GM18517 (cell line): ENCODE data around the gene TTLL3.
"Not testable (repeated sequence)": the region's sequence is repeated elsewhere in the genome, so short reads cannot be mapped to it uniquely, and the experiment has no call there.

ENCODE experiments used
- ATAC-seq: cut with Tn5 transposase; IDR thresholded peaks from one replicate; pipeline ENCODE4 v1.9.1; 2021; ENCODE audit warnings: mild to moderate bottlenecking, moderate library complexity; ENCODE audit not compliant: unreplicated experiment

Gene TTLL3

DNA sequence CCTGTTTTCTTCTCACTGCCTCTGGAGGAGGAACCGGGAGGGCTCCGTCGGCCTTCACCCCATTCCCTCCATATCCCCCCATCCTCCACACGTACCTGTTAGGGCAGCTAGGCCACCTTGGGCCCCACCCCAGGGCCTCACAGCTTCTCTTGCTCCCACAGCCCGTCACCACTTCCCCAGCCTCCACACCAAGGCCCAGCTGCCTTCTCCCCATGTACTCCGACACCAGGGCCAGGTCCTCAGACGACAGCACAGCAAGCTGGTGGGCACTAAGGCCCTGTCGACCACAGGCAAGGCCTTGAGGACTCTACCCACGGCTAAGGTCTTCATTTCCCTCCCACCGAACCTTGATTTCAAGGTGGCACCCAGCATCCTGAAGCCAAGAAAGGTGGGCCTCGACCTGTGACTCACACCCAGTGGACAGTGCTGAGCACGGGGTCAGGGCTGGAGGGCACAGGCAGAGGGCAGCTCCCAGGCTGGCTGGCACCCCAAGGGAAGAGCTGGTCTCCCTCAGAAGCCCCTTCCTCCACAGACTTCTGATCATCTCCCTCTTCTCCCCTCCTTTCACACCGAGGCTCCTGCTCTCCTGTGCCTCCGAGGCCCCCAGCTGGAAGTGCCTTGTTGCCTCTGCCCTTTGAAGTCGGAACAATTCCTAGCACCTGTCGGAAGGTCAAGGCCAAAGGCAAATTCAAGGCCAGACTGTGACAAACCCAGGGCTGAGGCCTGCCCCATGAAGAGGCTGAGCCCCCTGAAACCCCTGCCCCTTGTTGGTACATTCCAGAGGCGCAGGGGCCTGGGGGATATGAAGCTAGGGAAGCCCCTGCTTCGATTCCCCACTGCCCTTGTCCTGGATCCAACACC lies 24.7 kb downstream of the TTLL3 start:
- no peak for ATAC-seq

GRCh38 chr3:9837701-9838582 lies 27.9 kb downstream of the TTLL3 start:
- ATAC-seq: no peak

DNA sequence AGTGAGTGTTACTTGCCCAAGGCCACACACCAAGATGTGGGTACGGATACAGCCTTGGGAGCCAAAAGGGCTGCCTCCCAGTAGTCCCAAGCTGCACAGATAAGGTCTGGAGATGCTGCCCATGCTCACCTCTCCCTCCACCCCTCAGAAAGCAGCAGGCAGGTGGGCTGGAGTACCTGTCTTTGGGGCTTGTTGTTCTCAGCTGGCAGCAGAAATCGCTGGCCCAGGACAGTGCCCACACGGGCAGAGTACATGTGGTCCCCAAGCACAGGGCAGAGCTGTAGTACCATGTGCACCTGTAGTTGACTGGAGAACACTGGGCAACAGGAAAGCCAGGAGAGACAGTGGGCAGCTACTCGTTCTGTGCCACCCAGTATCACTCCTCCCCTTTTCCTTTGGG lies 28.8 kb downstream of the TTLL3 start:
- no peak for ATAC-seq

DNA sequence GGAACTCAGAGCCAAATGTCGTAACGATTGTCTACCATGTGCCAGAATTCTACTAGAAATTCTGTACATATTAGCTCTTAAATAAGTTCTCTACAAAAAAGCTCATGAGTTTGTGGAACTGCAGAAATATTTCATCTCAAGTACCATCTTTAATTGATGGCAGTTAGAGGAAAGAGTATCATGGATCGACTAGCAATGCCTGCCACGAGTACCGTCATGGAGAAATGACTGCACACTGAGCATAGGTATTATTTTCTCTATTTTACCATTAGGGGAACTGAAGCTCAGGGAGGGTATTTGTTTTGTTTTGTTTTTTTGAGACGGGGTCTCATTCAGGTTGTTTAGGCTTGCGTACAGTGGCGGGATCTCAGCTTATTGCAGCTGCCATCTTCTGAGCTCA lies 31.0 kb downstream of the TTLL3 start:
- no peak for ATAC-seq

GRCh38 chr3:9843715-9844438 lies 33.8 kb downstream of the TTLL3 start, which contains the start of gene RPUSD3:
Gene RPUSD3 (minus strand): TSS chr3:9844008. CDS start chr3:9843990, 18 bp downstream.
- ATAC-seq: peak; percentile 93

- no peak for ATAC-seq
Measured at GRCh38 chr3:9846231-9846630, 36.2 kb downstream of the TTLL3 start.

- no peak for ATAC-seq
Measured at GRCh38 chr3:9846931-9847488, 36.9 kb downstream of the TTLL3 start.

DNA sequence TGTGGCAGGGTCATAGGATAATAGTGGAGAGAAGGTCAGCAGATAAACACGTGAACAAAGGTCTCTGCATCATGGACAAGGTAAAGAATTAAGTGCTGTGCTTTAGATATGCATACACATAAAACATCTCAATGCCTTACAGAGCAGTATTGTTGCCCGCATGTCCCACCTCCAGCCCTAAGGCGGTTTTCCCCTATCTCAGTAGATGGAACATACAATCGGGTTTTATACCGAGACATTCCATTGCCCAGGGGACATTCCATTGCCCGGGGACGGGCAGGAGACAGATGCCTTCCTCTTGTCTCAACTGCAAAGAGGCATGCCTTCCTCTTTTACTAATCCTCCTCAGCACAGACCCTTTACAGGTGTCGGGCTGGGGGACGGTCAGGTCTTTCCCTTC lies 37.8 kb downstream of the TTLL3 start:
- not testable (repeated sequence) for ATAC-seq

GRCh38 chr3:9848860-9849259 lies 38.8 kb downstream of the TTLL3 start:
- ATAC-seq: not testable (repeated sequence)

GRCh38 chr3:9851383-9851782 lies 41.3 kb downstream of the TTLL3 start:
- ATAC-seq: not testable (repeated sequence)

- ATAC-seq: not testable (repeated sequence)
Measured at GRCh38 chr3:9851926-9852325, 41.9 kb downstream of the TTLL3 start.

GRCh38 chr3:9852528-9852927 lies 42.5 kb downstream of the TTLL3 start:
- no peak for ATAC-seq

DNA sequence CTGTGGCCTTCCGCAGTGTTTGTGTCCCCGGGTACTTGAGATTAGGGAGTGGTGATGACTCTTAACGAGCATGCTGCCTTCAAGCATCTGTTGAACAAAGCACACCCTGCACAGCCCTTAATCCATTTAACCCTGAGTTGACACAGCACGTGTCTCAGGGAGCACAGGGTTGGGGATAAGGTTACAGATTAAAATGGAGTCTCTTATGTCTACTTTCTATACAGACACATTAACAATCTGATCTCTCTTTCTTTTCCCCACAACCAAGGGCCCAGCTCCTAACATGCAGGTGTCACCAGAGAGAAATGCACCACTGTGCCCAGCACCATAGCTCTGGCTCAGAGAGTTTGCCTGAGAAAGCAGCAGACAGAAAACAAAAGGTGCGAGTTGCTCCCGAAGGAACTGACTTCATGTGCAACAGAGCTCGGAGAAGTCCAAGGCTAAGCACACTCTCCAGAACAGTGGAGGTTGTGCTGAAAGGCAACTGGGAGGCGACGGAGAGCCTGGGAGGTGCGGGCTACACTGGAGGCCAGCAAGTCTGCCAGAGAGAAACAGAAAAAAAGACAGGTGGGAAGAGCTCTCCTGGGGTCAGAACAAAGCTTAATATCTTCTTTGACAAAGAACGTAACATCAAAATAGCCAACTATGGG lies 44.4 kb downstream of the TTLL3 start:
- not testable (repeated sequence) for ATAC-seq

GRCh38 chr3:9855594-9855993 lies 45.5 kb downstream of the TTLL3 start:
- ATAC-seq: no peak

DNA sequence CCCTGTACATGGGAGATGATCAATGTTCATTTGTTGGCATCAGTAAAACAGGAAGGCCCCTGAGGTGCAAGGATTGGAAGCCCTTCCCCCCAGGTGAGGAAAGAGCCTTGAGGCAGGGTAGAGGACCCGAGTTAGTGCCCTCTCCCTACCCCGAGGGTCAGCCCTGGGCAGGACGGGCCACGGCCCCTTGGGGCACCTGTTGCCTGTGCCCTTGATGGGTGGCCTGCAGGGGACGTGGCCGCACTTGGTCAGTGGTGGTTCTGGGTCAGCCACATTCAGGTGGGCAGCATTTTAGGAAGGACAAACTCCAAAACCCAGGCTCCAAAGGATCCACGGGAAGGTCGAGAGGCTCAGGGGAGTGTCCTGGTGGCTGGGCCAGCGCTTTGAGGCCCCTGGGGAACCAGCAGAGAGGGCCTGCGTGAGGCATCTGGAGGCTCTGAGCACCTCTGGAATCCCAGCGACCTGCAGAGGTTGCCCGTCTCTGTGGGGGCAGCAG lies 49.5 kb downstream of the TTLL3 start:
- ATAC-seq: no peak

DNA sequence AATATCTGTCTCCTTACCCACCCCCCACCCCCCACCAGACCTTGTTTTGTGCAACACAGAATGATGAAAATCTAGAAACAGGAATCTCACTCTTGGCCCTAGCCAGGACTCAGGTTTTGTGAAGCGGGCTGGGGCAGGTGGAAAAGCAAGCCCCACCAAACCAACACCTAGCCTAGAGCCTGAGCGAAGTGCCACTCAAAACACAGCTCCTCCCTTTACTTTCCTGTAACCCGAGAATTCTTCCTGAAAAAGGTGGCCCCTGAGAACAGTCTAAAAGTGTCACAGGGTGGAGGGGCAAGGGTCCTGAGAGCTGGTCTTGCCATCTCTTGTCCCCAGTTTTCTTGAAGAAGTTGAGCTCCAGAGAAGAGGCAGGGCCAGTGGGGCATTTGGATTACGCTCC lies 51.1 kb downstream of the TTLL3 start:
- ATAC-seq: no peak

DNA sequence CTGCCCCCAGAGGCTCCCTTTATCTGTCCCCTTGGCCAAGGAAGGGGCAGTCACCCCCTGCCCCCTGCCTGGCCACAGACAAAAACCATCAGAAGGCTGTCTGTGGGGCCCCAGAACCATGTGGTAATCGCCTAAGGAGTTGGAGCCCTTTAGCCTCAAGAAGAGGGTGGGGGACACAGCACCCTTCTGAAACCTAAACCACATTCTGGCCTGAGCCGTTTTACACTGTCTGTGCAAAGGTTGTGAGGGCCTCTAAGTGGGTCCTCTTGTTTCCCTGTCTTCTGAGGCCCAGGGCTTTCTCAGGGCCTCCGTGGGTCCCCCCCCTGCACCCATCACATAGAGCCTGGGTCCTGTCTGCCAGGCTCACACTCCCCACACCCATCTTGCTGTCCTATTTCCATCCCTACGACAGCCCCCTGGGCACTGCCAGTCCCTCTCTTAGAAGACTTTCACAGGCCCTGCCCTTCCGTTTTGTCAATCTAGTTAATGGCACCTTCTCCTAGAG lies 51.6 kb downstream of the TTLL3 start:
- no peak for ATAC-seq

GRCh38 chr3:9862391-9863057 lies 52.5 kb downstream of the TTLL3 start:
- ATAC-seq: no peak

DNA sequence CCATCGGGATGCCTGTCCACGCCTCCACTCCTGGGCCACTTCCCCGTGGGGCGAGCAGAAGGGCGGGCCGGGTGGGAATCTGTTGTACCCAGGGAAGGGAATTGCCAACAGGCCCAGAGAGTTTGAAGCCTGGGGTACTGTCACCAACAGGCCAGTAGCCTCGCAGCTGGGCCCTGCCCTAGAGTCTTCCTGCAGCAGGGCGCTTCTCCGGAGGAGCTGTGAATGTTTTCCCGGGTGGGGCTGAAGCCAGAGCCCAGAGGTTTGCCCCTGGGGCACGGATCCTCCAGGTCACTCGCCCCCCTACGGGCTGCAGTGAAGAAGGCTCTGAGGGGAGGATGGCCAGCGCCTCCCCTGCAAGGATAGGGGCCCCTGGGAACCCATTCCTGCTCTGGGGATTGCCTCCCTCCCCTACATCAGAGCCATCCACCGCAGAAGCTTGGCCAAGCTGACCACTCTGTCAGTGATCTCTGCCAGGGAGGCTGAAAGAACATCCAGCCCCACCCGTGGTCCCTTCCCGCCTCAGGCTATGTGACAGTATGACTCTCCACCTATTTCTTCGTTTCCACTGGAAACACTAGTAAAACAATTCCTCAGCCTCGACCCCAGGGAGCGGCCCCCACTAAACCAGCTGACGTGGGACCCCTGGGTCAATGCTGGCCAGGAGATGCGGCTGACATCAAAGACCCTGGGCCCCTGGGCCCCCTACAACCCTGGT lies 53.2 kb downstream of the TTLL3 start:
- no peak for ATAC-seq
